GM19035 (cell line): ENCODE measurements around the gene LTB4R2.
A peak's percentile ranks its signal among the peaks of the same experiment; 100 is the strongest.
"Not testable (repeated sequence)": the region's sequence is repeated elsewhere in the genome, so short reads cannot be mapped to it uniquely, and the experiment has no call there.

ENCODE experiments used
- ATAC-seq: cut with Tn5 transposase; IDR thresholded peaks from one replicate; pipeline ENCODE4 v1.9.1; 2021; ENCODE audit not compliant: unreplicated experiment

Gene LTB4R2

DNA sequence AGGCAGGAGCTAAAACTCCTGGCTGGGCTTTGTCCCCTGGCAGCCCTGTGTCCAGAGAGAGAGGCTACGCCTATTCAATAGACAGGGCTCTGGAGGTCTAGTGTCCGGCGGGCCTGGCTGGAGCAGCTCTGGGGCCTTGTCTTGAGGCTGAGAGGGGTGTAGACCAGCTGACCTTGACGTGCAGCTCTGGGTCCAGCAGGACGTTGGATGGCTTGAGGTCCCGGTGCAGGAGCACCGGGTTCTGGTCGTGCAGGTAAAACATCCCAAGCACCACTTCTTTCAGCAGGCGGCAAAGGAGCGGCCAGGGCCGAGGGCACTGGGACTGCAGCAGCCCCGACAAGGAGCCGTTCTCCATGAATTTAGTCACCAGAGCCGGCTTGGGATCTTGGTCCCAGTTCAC is 28.9 kb downstream of the LTB4R2 start:
- ATAC-seq = no peak

DNA sequence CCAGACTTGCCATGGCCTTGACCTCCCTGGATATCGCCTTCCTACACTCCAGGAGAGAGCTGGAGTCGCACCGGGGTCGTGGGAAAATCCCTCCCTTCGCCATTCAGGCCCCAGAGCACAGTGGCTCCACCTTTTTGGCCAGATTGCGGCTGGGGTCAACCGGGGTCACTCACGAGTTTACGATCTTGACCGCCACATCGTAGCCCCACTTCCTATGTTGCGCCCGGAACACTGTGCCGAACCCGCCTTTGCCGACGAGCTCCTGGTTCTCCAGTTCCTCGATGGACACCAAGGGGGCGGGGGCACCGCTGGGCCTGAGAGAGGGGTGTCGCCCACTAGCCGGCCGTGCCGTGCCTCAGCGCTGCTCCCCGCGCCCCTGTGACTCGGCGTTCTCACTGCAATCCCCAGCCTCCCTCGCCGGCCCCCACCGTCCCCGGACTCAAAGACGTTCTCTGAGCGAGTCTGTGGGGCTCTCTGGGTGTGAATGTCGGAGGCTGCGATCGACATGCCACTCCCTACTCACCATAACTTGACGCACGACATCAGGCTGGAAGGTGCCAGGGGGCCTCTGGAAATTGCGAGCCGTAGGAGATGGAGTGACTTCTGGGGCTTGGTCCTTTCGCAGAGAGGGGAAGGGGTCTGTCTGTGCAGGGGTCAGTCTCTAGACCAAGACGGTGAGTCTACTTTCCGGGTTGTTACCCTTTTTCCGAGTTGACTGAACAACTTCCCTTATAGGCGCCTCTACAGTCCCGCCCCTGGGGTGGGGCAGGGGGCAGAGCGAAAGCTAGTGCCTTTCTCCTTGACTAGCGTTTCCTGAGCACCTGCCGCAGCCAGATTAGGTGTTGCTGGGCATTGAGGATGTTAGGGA is 29.6 kb downstream of the LTB4R2 start, which contains the start of gene RIPK3:
Gene RIPK3 (minus strand): TSS at position 708 of the 868 bp plus-strand sequence. CDS start 165 bp downstream, at position 543.
- peak; percentile 90 for ATAC-seq

DNA sequence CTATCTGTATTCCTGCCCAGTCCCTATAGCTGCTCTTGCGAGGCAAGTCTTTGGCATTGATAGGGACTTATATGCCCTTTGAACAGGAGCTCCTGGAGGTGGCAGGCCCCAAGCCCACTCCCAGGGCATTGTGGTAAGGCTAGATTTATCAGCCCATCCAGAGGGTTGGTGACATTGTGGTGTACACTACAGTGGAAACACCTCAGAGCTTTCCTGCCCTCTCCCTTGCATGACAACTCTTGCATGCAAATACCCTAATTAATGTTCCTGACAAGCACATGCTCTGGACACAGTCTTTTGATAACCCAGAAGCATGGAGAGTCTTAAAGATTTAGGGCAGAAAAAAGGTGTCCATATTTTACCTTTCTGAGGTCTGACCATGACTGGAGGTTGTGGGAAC is 30.7 kb downstream of the LTB4R2 start:
- no peak for ATAC-seq

DNA sequence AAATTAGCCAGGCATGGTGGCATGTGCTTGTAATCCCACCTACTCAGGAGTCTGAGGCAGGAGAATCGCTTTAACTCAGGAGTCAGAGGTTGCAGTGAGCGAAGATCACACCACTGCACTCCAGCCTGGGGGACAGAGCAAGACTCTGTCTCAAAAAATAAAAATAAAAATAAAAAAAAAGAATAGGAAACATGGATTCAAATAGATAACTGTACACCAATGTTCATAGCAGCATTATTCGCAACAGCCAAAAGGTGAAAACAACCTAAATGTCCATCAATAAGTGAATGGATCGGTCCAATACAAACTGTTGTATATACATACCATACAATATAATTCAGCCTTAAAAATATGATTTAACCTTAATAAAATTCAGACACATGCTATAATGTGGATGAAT is 32.9 kb downstream of the LTB4R2 start:
- ATAC-seq = no peak

DNA sequence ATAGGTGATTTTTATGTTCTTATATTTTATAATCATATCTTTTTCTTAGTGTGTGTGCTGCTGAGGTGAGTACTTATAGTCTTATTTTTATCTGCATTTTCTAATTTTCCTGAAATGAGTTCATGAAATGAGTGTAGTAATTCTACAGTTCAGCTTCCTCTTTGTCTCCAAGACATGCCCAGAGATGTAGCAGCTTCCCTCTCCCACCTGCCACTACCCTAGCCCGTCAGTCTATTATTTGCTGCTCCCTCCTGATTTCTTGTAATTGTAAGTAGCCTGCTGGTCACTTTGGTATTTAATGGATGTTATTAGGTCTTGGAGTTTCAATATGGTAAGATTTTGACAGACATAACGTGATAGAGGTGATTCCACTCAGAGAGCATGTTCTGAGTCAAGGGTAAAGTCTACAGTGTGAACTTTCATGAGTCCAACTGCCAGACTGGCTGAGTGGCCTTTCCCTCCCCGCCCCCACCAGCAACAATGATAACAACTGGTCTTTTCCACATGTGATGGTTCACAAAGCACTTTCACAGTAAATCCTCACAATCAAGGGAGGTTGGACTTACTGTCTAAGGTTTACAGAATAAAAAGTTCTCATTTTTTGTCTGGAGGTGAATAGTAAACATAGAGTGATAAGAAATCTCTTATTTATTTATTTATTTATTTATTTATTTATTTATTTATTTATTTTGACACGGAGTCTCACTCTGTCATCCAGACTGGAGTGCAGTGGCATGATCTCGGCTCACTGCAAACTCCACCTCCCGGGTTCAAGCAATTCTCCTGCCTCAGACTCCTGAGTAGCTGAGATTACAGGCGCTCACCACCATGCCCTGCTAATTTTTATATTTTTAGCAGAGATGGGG is 34.1 kb downstream of the LTB4R2 start:
- ATAC-seq = no peak

DNA sequence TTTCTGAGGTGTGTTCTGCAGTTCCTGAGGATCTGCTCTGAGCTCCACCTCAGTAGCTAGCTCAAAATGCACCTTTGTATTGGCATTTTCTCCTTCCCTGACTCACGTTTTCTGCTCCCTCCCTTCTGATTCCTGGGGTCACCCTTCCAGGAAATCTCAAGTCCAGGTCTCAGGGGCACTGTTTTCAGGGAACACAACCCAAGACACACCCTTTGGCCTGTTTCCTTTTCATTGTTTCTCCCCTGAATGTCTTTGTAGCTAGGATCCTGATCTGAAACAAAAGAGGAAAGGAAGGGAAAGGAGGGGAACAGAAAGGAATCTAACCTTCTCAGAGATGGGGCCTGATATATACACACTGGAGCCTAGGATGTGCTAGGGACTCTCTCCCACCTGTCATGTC is 37.2 kb downstream of the LTB4R2 start:
- no peak for ATAC-seq

DNA sequence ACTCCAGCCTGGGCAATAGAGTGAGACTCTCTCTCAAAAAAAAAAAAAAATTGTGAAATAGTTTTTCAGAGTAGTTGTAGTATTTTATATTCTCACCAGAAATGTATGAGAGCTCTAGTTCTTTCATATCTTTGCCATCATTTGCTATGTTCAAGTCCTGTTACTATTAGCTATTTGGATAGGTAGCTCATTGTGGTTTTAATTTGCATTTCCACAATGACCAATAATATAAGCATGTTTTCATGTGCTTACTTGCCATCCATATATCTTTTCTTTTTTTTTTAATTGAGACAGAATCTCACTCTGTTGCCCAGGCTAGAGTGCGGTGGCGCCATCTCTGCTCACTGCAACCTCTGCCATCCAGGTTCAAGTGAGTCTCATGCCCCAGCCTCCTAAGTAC is 38.2 kb downstream of the LTB4R2 start:
- ATAC-seq = no peak

DNA sequence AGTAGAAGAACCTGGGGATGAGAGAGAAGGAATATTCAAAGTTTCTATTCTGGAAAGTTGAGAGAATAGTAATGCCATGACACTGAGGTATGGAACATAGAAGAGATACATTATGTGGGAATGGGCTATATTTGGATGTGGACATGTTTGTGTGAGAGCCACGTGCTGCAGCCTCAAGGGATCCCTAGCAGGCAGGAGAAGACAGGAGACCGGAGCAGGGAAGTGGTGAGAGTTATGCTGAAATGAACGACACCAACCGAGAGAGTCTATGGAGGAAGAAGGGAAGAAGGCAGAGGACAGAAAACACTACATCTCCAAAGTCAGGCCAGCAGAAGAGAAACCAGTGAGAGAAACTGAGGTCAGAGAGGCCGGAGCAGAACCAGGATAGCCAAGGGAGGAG is 39.8 kb downstream of the LTB4R2 start:
- no peak for ATAC-seq

DNA sequence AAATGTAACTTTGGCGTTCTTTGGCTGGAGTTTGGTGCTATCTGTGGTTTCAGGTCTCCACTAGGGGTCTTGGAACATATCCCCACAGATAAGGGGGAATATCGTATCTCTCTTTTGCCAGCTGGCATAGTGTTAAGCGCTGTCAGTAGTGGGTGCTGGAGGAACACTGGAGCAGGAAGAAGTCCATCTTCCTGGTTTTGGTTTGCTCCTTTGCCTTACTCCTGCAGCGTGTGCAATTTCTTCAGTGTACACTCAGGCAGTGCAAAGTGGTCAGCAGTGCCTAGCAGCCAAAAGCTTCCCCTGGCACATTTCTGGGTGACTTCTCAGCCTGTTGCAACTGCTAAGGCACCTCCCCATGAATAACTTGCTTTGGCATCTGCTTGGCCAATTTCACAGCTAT is 41.6 kb downstream of the LTB4R2 start:
- no peak for ATAC-seq

DNA sequence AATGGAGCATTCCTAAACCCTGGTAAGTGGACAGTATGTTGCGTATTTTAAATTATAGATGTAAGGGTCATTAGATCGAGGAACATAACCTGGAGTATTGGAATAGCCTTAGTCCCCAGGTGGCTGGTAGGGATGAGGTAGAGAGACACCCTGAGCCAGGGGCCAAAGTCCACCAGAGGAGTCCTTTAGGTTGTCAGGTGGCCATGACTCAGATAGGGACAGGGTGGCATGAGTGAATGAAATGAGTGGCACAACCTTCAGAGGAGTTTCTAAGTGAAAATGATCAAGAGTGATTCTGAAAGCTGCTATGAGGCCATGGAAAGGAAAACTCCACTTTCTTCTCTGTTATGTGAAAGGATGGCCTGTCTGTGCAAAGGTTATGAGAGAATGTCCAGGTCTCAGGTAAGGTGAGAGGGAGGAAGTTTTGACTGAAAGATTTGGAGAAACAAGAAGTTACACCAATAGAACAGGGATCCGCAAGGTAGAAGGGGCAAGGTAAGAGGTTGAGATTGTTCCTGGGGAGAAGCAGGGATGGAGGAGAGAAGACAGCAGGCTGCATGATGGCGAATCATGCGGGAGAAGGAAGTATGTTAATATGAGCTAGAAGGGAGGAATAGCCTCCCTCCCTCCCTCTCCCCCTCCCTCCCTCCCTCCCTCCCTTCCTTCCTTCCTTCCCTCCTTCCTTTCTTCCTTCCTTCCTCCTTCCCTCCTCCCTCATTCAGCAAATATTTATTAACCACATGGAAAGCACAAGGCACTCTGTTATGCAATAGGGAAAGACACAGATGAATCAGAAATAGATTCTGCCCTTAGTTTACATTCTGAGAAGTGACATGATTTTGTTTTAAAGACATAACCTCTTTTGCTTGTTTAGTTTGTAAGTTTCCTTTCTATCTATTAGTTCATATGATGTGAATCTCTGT is 43.9 kb downstream of the LTB4R2 start:
- no peak for ATAC-seq

DNA sequence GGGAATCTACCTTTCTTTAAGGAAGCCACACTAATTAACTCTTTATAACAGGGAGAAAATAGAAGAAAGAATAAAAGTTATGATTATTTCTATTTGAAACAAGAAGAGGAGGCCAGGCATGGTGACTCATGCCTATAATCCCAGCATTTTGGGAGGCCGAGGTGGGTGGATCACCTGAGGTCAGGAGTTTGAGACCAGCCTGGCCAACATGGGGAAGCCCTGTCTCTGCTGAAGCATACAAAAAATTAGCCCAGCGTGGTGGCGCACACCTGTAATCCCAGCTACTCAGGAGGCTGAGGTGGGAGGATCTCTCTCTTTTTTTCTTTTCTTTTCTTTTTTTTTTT is 44.5 kb downstream of the LTB4R2 start:
- ATAC-seq = not testable (repeated sequence)

DNA sequence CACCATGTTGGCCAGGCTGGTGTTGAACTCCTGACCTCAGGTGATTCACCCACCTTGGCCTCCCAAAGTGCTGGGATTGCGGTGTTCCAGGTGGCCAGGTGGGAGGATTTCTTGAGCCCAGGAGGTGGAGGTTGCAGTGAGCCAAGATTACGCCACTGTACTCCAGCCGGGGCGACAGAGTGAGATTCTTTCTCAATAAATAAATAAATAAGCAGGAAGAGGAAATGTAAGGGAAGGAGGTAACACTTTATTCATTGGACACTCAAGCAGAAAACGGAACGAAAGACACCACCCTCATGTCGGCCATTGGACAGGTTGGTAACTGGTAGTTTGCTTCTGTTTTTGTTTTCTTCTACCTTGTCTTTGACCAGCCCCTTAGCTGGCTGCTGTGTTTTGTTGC is 45.1 kb downstream of the LTB4R2 start:
- no peak for ATAC-seq

DNA sequence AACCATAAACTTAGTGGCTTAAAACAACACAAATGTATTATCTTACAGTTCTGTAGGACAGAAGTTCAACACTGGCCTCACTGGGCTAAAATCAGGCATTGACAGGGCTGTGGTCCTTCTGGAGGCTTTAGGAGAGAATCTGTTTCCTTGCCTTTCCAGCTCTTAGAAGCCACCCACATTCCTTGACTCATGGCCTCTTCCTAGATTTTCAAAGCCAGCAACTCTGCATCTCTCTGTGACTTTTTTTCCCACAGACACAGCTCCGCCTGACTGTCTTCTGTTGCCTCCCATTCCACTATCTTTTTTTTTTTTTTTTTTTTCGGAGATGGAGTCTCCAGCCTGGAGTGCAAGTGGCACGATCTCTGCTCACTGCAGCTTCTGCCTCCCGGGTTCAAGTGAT is 46.3 kb downstream of the LTB4R2 start:
- no peak for ATAC-seq

DNA sequence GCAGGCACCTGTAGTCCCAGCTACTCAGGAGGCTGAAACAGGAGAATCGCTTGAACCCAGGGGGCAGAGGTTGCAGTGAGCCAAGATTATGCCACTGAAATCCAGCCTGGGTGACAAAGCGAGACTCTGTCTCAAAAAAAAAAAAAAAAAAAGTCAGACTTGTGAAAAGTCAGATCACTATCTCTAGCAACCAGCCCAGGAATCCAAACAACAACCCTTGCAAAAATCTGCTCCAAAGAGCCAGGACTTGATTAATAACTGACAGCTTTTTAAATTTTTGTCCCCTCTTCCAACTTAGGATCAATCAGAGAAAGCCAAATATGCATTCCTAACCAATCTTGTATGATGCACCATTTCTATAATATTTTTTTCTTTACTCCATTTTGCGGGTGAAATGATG is 50.3 kb downstream of the LTB4R2 start:
- ATAC-seq = no peak

DNA sequence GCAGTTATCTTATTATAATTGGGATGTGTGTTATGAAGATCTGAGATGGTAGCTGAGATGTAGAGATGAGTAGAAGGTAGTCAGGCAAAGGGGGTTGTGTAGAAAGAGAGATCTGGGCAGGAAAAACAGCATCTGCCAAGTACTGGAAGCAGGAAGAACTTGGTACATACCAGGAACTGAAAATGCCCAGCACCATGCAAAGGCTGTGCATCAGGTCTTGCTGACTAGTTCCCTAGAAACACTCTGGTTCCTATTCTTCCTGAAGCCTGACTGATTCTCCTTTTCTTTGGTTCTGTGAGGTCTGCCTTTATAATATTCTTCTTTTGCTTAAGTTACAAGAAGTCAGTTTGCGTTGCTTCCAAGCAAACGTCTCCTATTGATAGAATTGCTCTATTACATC is 51.4 kb downstream of the LTB4R2 start:
- no peak for ATAC-seq
